Prostate gland (tissue), 2 donors: Measurements from ENCODE around the gene C1R.

ENCODE experiments used
- CTCF ChIP-seq, 4 experiments: fragments of 200-600 bp in 2 of 4; fragments of 450-650 bp in 2 of 4; sonication (generic) in 2 of 4; IDR thresholded peaks; 1 replicate in 3 of 4; 2 replicates in 1 of 4; pipeline ENCODE4 v1.5.1; 2016 to 2019; ENCODE audit warnings: antibody characterized with exemption in 4 of 4, mild to moderate bottlenecking in 2 of 4, moderate library complexity in 2 of 4
- POLR2A ChIP-seq: fragments of 450-650 bp; IDR thresholded peaks from one replicate; pipeline ENCODE4 v1.6.1; 2016; ENCODE audit warnings: antibody characterized with exemption, mild to moderate bottlenecking
- POLR2AphosphoS5 ChIP-seq: sonication (generic); formaldehyde crosslinking; IDR thresholded peaks from one replicate; pipeline ENCODE4 v1.6.1; 2017; ENCODE audit warnings: antibody characterized with exemption

- no peak for TF ChIP-seq POLR2AphosphoS5
- no peak for TF ChIP-seq CTCF (IDR thresholded peaks at IDR 0.05)
- TF ChIP-seq POLR2A: no peak
Observed at GRCh38 chr12:7034464-7034863, 57.8 kb downstream of the C1R start.
